AG10803 (cell line): ENCODE results near the gene ADAM12.
A peak's percentile ranks its signal among the peaks of the same experiment; 100 is the strongest.

Experiments used
- DNase-seq: peaks from one replicate; pipeline ENCODE4 v3.0.0; 2010; ENCODE audit warnings: low read depth
- H3K4me3 ChIP-seq: 2 replicates; pipeline ENCODE4 v1.5.1; 2011; ENCODE audit warnings: mild to moderate bottlenecking, low read length, control low read depth
- CTCF ChIP-seq: conservative IDR thresholded peaks from 2 replicates; pipeline ENCODE4 v1.5.1; 2011; ENCODE audit warnings: mild to moderate bottlenecking, low read length, control low read depth, inconsistent platforms

The ADAM12 gene

GRCh38 chr10:126245501-126245900, 142.8 kb downstream of the ADAM12 start:
- no peak for DNase-seq
- TF ChIP-seq CTCF = no peak
- no peak overlapping the region for H3K4me3 ChIP-seq

DNA sequence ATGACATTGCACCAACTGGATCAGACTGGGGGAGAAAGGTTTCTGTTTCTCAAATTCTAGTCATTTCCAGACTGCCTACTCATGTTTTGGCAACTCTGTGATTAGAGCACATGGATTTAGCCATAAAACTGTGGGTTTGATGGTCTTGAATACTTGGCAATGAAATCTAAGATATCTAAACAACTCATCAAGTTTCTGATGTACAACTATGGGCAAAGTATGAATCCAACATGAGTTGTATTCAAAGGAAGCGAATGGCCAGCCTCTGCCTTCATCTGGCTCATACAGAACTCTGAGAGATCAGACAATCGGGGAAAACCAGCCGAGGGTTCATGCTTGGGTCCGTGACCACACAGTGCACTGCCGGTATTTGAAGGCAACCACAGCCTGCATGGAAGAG, 144.3 kb downstream of the ADAM12 start:
- no peak for TF ChIP-seq CTCF
- peak overlapping the region; percentile 31 for H3K4me3 ChIP-seq
- DNase-seq = peak; percentile 99

DNA sequence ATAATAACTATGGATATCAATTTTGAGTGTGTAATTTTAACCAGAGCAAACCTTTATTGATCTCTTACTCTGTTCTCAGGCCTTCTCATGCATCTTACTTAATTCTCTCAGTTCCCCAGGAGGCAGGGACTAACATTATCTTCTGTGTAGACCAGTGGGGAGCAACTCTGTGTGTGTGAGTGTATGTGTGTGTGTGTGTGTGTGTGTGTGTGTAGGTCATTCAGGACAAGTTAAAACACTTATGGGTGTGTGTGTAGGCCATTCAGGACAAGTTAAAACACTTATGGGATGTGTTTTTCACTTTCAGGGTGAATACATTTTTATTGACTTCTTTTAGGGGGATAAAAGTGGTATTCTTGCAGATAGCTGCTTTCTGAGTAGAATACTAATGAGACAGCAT, 145.0 kb downstream of the ADAM12 start:
- DNase-seq = peak; percentile 45
- H3K4me3 ChIP-seq = no peak overlapping the region
- TF ChIP-seq CTCF = no peak

- no peak overlapping the region for H3K4me3 ChIP-seq
- TF ChIP-seq CTCF = no peak
- peak; percentile 89 for DNase-seq
Observed at GRCh38 chr10:126242397-126243260, 145.6 kb downstream of the ADAM12 start.

- no peak for DNase-seq
- no peak for TF ChIP-seq CTCF
- H3K4me3 ChIP-seq = no peak overlapping the region
Observed at GRCh38 chr10:126240483-126240882, 147.8 kb downstream of the ADAM12 start.

DNA sequence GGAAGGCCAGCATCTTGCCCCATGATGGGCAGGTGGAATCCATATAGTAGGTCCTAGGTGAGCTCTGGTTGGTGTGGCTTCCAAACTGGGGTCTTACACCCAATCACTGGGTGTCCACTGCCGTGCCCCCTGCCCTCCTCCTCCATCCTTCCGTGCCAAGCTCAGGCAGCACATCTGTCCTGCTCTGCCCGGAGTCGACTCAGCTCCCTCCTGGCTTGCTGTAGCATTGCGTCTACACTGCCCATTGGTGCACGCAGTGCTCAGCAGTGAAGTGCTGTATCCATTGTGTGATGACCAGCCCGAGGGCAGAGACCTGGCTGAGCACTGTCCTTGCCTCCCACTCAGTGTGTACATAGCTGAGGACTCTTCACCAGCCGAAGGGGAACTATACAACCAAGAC, 148.4 kb downstream of the ADAM12 start:
- no peak for DNase-seq
- no peak overlapping the region for H3K4me3 ChIP-seq
- TF ChIP-seq CTCF = no peak
